GM13976 (cell line): ENCODE data around the gene RNF150.

Experiments used
- DNase-seq: peaks from one replicate; pipeline ENCODE4 v3.0.0; 2012; ENCODE audit warnings: low spot score
- in situ Hi-C: fragments of 300-500 bp; cut with MboI; formaldehyde crosslinking; loops from one replicate; pipeline ENCODE4 v1.12.0; 2022; ENCODE audit warnings: low sequenced_read_pairs, mixed read lengths, inconsistent platforms; ENCODE audit not compliant: unreplicated experiment
- TF ChIP-seq, protein P1 (sequence below): IDR thresholded peaks from 2 replicates; pipeline ENCODE4 v1.5.1; 2012; ENCODE audit warnings: borderline replicate concordance, mild to moderate bottlenecking; ENCODE audit not compliant: insufficient read depth; ENCODE audit errors: extremely low read depth, missing control alignments, control extremely low read depth

The RNF150 gene

GRCh38 chr4:140887467-140887866 lies 245.8 kb downstream of the RNF150 start:
- TF ChIP-seq, protein P1, sequence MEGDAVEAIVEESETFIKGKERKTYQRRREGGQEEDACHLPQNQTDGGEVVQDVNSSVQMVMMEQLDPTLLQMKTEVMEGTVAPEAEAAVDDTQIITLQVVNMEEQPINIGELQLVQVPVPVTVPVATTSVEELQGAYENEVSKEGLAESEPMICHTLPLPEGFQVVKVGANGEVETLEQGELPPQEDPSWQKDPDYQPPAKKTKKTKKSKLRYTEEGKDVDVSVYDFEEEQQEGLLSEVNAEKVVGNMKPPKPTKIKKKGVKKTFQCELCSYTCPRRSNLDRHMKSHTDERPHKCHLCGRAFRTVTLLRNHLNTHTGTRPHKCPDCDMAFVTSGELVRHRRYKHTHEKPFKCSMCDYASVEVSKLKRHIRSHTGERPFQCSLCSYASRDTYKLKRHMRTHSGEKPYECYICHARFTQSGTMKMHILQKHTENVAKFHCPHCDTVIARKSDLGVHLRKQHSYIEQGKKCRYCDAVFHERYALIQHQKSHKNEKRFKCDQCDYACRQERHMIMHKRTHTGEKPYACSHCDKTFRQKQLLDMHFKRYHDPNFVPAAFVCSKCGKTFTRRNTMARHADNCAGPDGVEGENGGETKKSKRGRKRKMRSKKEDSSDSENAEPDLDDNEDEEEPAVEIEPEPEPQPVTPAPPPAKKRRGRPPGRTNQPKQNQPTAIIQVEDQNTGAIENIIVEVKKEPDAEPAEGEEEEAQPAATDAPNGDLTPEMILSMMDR = no peak
- in situ Hi-C loops = loop anchor here (25.0 kb wide), 1 partner anchor 250 kb away; the partner anchor contains the start of gene RNF150

GRCh38 chr4:140884431-140885058 lies 248.7 kb downstream of the RNF150 start:
- TF ChIP-seq, protein P1 = peak; percentile 59
- DNase-seq = peak; percentile 69
- in situ Hi-C loops = loop anchor here (25.0 kb wide), 1 partner anchor 253 kb away; the partner anchor contains the start of gene RNF150

More at GRCh38 chr4:140887467-140887866, 245.8 kb downstream of the RNF150 start:
- DNase-seq = no peak

- TF ChIP-seq, protein P1 = no peak
- in situ Hi-C loops = loop anchor here (25.0 kb wide), 1 partner anchor 260 kb away; the partner anchor contains the start of gene RNF150
- DNase-seq = no peak
Observed at GRCh38 chr4:140877781-140878180, 255.5 kb downstream of the RNF150 start.

DNA sequence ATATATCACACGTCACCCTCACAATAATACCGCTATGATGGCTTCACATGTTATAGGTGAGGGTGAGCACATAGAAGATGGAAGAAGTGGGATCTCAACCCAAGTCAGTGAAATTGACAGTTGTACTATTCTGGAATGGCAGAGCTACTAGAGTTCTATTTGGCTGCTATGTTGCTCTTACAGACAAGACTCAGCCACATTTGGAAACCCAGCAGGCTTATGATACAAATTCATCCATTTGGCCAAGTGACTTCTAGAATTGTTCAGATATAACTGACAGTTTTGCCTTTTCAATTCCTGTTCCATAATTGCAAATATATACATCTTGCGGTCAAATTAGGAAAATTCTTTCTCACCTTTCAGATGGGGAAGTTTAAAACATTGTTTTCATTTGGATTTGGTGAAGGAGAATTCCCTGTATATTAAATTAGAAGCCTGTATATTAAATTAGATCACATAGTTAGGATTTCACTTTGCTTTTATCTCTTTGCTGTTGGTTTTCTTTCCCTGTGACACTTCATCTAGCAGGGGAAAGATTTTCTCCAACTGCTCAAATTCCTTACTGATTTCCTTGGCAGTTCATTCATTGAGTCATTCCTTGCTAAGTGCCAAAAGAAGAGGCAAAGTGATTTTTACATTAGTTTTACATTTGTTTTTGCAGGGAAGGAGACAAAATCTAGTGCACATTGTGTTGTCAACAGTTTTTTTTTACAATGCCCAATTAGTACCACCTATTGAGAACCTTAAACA lies 256.5 kb downstream of the RNF150 start:
- DNase-seq = no peak
- TF ChIP-seq, protein P1 = no peak
- in situ Hi-C loops = loop anchor here (25.0 kb wide), 1 partner anchor 261 kb away; the partner anchor contains the start of gene RNF150

DNA sequence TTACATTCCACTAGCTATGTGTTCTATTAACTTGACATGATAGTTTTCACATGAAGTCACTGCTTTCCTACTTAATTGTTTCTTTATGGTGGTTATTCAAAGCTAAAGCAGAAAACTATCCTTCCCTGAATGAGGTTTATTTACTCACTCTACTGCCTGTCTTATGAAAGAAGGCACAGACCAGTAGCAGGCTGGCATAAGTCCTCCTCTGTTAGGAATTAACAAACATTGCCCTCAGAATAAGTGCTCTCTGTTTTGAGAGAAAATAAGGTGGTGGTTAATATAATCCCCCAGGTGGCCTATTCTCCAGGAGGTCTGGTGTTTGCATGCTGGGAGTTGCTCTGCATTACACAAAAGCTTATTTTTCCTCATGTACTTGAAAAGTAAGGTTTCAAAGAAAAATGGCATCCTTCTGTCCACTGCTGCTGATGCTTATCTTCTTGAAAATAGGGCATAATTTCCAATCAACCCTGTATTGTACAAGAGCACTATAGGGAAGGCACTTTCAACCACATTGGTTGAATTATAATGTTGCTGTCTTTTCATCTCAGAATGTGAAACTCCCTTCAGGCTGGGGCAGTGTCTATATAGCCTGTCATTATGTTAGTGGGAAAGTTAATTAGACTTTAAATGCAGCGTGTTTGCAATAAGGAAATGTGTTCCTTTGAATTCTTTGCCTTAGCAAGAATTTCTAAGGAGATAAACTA lies 257.4 kb downstream of the RNF150 start:
- no peak for DNase-seq
- in situ Hi-C loops = loop anchor here (25.0 kb wide), 1 partner anchor 261 kb away; the partner anchor contains the start of gene RNF150
- TF ChIP-seq, protein P1 = no peak

- DNase-seq = no peak
- TF ChIP-seq, protein P1 = no peak
- in situ Hi-C loops = no loop called here
Observed at GRCh38 chr4:140874056-140874455, 259.2 kb downstream of the RNF150 start.
